ENCODE results near the gene TTC13. TPM values are rescaled to one million over a fixed set of nuclear protein-coding genes. Genes with fewer than 3 reads are reported as not detected.

TTC13 gene
- total RNA-seq, 1 donor from 2014 or later: 5.7 TPM

- DNase-seq (no peak), ATAC-seq (ENCODE audit: poor library complexity) (no peak)
- intact Hi-C loops (cut with DNase I): no loop called here
Measured at GRCh38 chr1:230865062-230865817, 113.4 kb downstream of the TTC13 start.

DNA sequence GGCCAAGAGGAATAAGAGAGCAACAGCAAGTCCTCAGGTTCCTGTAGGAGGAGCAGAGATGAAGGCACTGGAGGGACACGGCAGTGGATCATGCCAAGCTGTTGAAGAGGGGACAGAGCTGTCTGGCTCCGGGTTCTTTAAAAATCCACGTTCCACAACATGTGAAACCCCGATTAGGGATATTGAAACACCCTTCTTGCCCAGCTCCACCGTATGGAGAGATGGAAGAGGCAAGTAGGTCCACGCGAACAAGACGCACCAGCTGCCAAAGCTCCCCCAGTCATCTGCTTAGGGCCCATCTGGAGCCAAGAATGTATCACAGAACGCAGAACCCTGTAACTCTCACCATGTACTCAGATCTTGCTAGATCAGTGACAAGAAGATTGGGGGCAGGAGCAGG, 114.2 kb downstream of the TTC13 start:
- no peak for DNase-seq
- no peak for ATAC-seq (ENCODE audit: poor library complexity)
- intact Hi-C loops (cut with DNase I): no loop called here

DNA sequence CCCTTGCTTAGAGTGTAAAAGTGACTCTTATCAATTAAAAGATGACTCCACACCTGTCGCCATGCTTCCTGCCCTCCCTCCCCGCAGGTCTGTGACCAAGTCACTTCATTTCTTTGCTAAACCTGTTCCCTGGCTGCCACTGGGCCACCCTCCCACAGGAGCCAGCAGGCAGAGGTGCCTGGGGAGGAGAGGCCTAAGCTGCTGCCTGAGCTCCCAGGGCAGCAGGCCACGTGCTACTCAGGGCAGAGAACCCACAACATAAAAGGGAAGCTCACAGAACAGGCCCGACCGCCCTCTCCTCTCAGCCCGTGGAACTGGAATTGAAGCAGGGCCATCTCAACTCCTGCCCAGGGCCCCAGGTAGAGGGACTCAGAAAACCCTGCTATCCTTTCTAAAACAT, 115.2 kb downstream of the TTC13 start:
- DNase-seq (peak; percentile 53), ATAC-seq (ENCODE audit: poor library complexity) (peak; percentile 24)
- intact Hi-C loops (cut with DNase I): no loop called here

DNA sequence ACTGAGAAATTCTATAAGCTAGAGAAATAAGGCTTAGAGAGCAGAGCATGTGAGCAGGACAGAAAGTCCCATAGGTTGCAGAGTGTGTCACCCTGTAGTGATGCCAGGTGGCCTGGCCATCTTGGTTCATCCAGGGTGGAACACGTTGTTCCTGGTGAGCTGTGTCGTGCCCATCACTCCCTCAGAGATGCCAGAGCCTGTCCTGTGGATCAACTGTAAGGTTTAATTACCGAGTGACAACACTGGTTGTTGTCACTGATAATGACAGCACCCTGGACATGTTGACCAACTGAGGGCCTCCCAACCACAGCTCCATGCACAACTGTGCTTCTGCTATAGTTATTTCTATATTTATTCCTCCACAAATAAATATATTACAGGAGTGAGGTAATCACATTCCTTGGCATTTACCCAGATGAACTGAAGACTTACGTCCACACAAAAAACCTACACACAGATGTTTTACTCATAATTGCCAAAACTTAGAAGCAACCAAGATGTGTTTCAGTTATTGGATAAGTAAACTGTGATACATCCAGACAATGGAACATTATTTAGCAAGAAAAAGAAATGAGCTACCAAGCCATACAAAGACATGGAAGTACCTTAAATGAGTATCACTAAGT, 116.6 kb downstream of the TTC13 start:
- ATAC-seq (ENCODE audit: poor library complexity) (peak; percentile 63), DNase-seq (peak; percentile 66)
- intact Hi-C loops (cut with DNase I): no loop called here

- ATAC-seq (ENCODE audit: poor library complexity) (no peak), DNase-seq (no peak)
- intact Hi-C loops (cut with DNase I): no loop called here
Measured at GRCh38 chr1:230861489-230861888, 117.2 kb downstream of the TTC13 start.

DNA sequence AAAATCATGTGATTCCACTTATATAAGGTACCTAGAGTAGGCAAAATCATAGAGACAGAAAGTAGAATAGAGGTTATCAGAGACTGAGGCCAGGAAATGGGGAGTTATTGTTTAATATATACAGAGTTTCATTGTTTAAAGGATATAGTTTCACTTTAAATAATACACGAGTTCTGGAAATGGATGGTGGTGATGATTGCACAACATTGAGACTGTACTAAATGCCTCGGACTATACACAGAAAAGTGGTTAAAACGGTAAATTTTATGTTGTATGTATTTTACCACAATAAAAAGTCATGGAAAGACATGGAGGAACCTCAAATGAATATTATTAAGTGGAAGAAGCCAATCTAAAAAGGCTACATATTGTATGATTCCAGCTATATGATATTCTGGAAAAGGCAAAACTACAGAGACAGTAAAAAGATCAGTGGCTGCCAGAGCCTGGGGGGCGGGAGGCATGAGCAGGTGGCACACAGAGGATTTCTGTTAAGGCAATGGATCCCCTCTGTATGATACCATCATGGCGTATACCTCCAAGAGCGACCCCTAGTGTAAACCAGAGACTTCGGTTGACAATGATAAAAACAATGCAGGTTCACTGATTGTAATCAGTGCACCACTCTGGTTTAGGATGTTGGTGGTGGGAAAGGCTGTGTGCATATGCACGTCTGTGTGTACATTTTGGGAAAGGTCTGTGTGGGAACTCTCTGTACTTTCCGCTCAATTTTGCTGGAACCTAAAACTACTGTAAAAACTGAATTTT, 117.9 kb downstream of the TTC13 start:
- intact Hi-C loops (cut with DNase I): no loop called here
- ATAC-seq (ENCODE audit: poor library complexity) (no peak), DNase-seq (no peak)

- ATAC-seq (ENCODE audit: poor library complexity) (peak; percentile 48), DNase-seq (no peak)
- intact Hi-C loops (cut with DNase I): no loop called here
Measured at GRCh38 chr1:230858918-230859729, 119.5 kb downstream of the TTC13 start.

DNA sequence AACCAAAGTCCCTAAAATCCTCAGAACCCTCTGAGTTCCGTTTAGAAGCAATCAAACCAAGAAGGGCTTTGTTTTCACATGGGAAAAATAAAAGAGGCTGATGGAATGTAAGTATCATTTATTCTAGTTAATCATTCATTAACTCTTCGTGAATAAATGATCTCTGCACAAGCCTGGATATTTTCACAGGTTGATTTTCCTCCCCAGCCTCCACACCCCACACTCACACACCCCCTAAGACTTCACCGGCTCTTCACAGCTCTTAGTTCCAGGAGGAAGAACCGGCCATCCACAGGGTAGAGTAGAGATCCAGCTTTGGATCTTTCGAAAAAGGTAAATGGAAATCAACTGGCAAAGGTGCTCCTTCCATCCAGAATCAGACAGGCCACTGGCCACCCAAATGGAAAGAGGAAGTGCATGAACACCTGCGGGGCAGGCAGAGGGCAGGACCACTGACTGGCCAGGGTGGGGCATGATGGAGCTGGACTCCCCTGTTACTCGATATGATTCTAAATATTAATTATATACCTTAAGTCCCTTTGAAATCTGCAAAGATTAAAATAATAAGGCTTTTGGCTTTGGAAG, 120.3 kb downstream of the TTC13 start:
- DNase-seq (no peak), ATAC-seq (ENCODE audit: poor library complexity) (no peak)
- intact Hi-C loops (cut with DNase I): no loop called here

DNA sequence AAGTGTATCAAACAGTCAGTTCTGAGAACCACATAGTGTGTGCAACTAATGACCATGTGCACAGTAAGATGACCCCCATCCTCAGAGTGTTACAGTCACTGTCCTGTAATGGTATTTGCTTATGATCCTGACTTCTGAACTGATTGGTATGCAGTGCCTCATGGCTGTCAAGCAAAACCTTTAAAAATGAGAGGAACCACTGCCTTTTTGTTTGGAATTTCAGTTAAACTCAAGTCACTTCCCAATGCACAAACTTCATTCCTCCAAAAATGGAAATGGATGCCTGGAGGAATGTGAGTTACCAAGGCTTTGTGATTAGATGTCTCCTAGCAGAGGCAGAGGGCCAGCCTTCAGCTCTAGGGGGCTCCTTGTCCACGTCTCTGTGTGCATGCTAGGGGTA, 120.8 kb downstream of the TTC13 start:
- intact Hi-C loops (cut with DNase I): no loop called here
- DNase-seq (no peak), ATAC-seq (ENCODE audit: poor library complexity) (no peak)

- intact Hi-C loops (cut with DNase I): no loop called here
- ATAC-seq (ENCODE audit: poor library complexity): no peak
- no peak for DNase-seq
Measured at GRCh38 chr1:230857077-230857476, 121.6 kb downstream of the TTC13 start.

Other genes with a start within 250 kb of the TTC13 start
- gene CAPN9, start 231.5 kb downstream of the TTC13 start, total RNA-seq: 0.83 TPM
- 43.1 TPM for gene C1orf198, start 110.3 kb downstream of the TTC13 start, total RNA-seq
- 15.2 TPM for gene ARV1, start 233 bp upstream of the TTC13 start, total RNA-seq
- gene FAM89A, start 61.4 kb upstream of the TTC13 start, total RNA-seq: 7.3 TPM
- gene TRIM67, start 183.2 kb upstream of the TTC13 start, total RNA-seq: 0.05 TPM